ENCODE measurements around the gene THADA.

THADA gene

GRCh38 chr2:43525506-43525905, 70.3 kb downstream of the THADA start:
- Histone ChIP-seq H3K9me3 (ENCODE audit: control insufficient read depth in 2 of 2, low read length in 2 of 2) (no peaks in the 10 kb centered on the region), H3K36me3 (ENCODE audit: control insufficient read depth in 2 of 2, insufficient read depth in 2 of 2, low read length in 2 of 2) (peaks cover 0 to 7% of the 10 kb centered on the region in 2 donors), H3K27me3 (ENCODE audit: control insufficient read depth in 2 of 2, insufficient read depth in 2 of 2, low read length in 2 of 2) (no peaks in the 10 kb centered on the region), H3K4me3 (ENCODE audit: low read length in 2 of 2) (no peak overlapping the region), H3K9ac (ENCODE audit: low read depth in 1 of 2, low read length in 2 of 2) (no peak overlapping the region), H3K27ac (ENCODE audit: low read depth in 2 of 2, low read length in 2 of 2) (peak overlapping the region in 1 of 2 donors; percentile 13), H3K4me1 (ENCODE audit: control insufficient read depth in 2 of 2, insufficient read depth in 2 of 2, low read length in 2 of 2) (peaks cover 0 to 4% of the 10 kb centered on the region in 2 donors)

GRCh38 chr2:43524177-43524965, 71.5 kb downstream of the THADA start:
- Histone ChIP-seq H3K27me3 (ENCODE audit: control insufficient read depth in 2 of 2, insufficient read depth in 2 of 2, low read length in 2 of 2) (no peaks in the 10 kb centered on the region), H3K27ac (ENCODE audit: low read depth in 2 of 2, low read length in 2 of 2) (peak overlapping the region; percentile 13 to 23), H3K36me3 (ENCODE audit: control insufficient read depth in 2 of 2, insufficient read depth in 2 of 2, low read length in 2 of 2) (peaks cover 0 to 7% of the 10 kb centered on the region in 2 donors), H3K9me3 (ENCODE audit: control insufficient read depth in 2 of 2, low read length in 2 of 2) (no peaks in the 10 kb centered on the region), H3K4me1 (ENCODE audit: control insufficient read depth in 2 of 2, insufficient read depth in 2 of 2, low read length in 2 of 2) (peaks cover 0 to 12% of the 10 kb centered on the region in 2 donors), H3K9ac (ENCODE audit: low read depth in 1 of 2, low read length in 2 of 2) (no peak overlapping the region), H3K4me3 (ENCODE audit: low read length in 2 of 2) (no peak overlapping the region)

- Histone ChIP-seq H3K27me3 (ENCODE audit: control insufficient read depth in 2 of 2, insufficient read depth in 2 of 2, low read length in 2 of 2) (no peaks in the 10 kb centered on the region), H3K9me3 (ENCODE audit: control insufficient read depth in 2 of 2, low read length in 2 of 2) (no peaks in the 10 kb centered on the region), H3K4me3 (ENCODE audit: low read length in 2 of 2) (no peak overlapping the region), H3K27ac (ENCODE audit: low read depth in 2 of 2, low read length in 2 of 2) (no peak overlapping the region), H3K4me1 (ENCODE audit: control insufficient read depth in 2 of 2, insufficient read depth in 2 of 2, low read length in 2 of 2) (peaks cover 0 to 16% of the 10 kb centered on the region in 2 donors), H3K9ac (ENCODE audit: low read depth in 1 of 2, low read length in 2 of 2) (no peak overlapping the region), H3K36me3 (ENCODE audit: control insufficient read depth in 2 of 2, insufficient read depth in 2 of 2, low read length in 2 of 2) (peaks cover 0 to 7% of the 10 kb centered on the region in 2 donors)
Measured at GRCh38 chr2:43522177-43522576, 73.7 kb downstream of the THADA start.

- Histone ChIP-seq H3K4me3 (ENCODE audit: low read length in 2 of 2) (no peak overlapping the region), H3K4me1 (ENCODE audit: control insufficient read depth in 2 of 2, insufficient read depth in 2 of 2, low read length in 2 of 2) (peaks cover 0 to 16% of the 10 kb centered on the region in 2 donors), H3K9me3 (ENCODE audit: control insufficient read depth in 2 of 2, low read length in 2 of 2) (no peaks in the 10 kb centered on the region), H3K27ac (ENCODE audit: low read depth in 2 of 2, low read length in 2 of 2) (no peak overlapping the region), H3K27me3 (ENCODE audit: control insufficient read depth in 2 of 2, insufficient read depth in 2 of 2, low read length in 2 of 2) (no peaks in the 10 kb centered on the region), H3K36me3 (ENCODE audit: control insufficient read depth in 2 of 2, insufficient read depth in 2 of 2, low read length in 2 of 2) (peaks cover 0 to 7% of the 10 kb centered on the region in 2 donors), H3K9ac (ENCODE audit: low read depth in 1 of 2, low read length in 2 of 2) (no peak overlapping the region)
Measured at GRCh38 chr2:43521568-43521967, 74.3 kb downstream of the THADA start.

GRCh38 chr2:43520919-43521318, 74.9 kb downstream of the THADA start:
- Histone ChIP-seq H3K36me3 (ENCODE audit: control insufficient read depth in 2 of 2, insufficient read depth in 2 of 2, low read length in 2 of 2) (peaks cover 0 to 3% of the 10 kb centered on the region in 2 donors), H3K4me1 (ENCODE audit: control insufficient read depth in 2 of 2, insufficient read depth in 2 of 2, low read length in 2 of 2) (peaks cover 0 to 12% of the 10 kb centered on the region in 2 donors), H3K9me3 (ENCODE audit: control insufficient read depth in 2 of 2, low read length in 2 of 2) (no peaks in the 10 kb centered on the region), H3K27me3 (ENCODE audit: control insufficient read depth in 2 of 2, insufficient read depth in 2 of 2, low read length in 2 of 2) (no peaks in the 10 kb centered on the region), H3K4me3 (ENCODE audit: low read length in 2 of 2) (no peak overlapping the region), H3K27ac (ENCODE audit: low read depth in 2 of 2, low read length in 2 of 2) (no peak overlapping the region), H3K9ac (ENCODE audit: low read depth in 1 of 2, low read length in 2 of 2) (no peak overlapping the region)

- no peaks in the 10 kb centered on the region for H3K9me3 ChIP-seq (ENCODE audit: control insufficient read depth in 2 of 2, low read length in 2 of 2)
- H3K4me3 ChIP-seq (ENCODE audit: low read length in 2 of 2): no peak overlapping the region
- H3K36me3 ChIP-seq (ENCODE audit: control insufficient read depth in 2 of 2, insufficient read depth in 2 of 2, low read length in 2 of 2): no peaks in the 10 kb centered on the region
- no peaks in the 10 kb centered on the region for H3K27me3 ChIP-seq (ENCODE audit: control insufficient read depth in 2 of 2, insufficient read depth in 2 of 2, low read length in 2 of 2)
- peak overlapping the region in 1 of 2 donors; percentile 41 for H3K9ac ChIP-seq (ENCODE audit: low read depth in 1 of 2, low read length in 2 of 2)
- H3K27ac ChIP-seq (ENCODE audit: low read depth in 2 of 2, low read length in 2 of 2): peak overlapping the region; percentile 49 to 66
- H3K4me1 ChIP-seq (ENCODE audit: control insufficient read depth in 2 of 2, insufficient read depth in 2 of 2, low read length in 2 of 2): peaks cover 0 to 12% of the 10 kb centered on the region in 2 donors
Measured at GRCh38 chr2:43519643-43520221, 76.1 kb downstream of the THADA start.

GRCh38 chr2:43518718-43519117, 77.1 kb downstream of the THADA start:
- no peaks in the 10 kb centered on the region for H3K9me3 ChIP-seq (ENCODE audit: control insufficient read depth in 2 of 2, low read length in 2 of 2)
- H3K36me3 ChIP-seq (ENCODE audit: control insufficient read depth in 2 of 2, insufficient read depth in 2 of 2, low read length in 2 of 2): no peaks in the 10 kb centered on the region
- H3K9ac ChIP-seq (ENCODE audit: low read depth in 1 of 2, low read length in 2 of 2): no peak overlapping the region
- peak overlapping the region; percentile 19 to 66 for H3K27ac ChIP-seq (ENCODE audit: low read depth in 2 of 2, low read length in 2 of 2)
- peaks cover 0 to 12% of the 10 kb centered on the region in 2 donors for H3K4me1 ChIP-seq (ENCODE audit: control insufficient read depth in 2 of 2, insufficient read depth in 2 of 2, low read length in 2 of 2)
- H3K27me3 ChIP-seq (ENCODE audit: control insufficient read depth in 2 of 2, insufficient read depth in 2 of 2, low read length in 2 of 2): no peaks in the 10 kb centered on the region
- H3K4me3 ChIP-seq (ENCODE audit: low read length in 2 of 2): no peak overlapping the region

GRCh38 chr2:43518181-43518580, 77.7 kb downstream of the THADA start:
- Histone ChIP-seq H3K36me3 (ENCODE audit: control insufficient read depth in 2 of 2, insufficient read depth in 2 of 2, low read length in 2 of 2) (no peaks in the 10 kb centered on the region), H3K27me3 (ENCODE audit: control insufficient read depth in 2 of 2, insufficient read depth in 2 of 2, low read length in 2 of 2) (no peaks in the 10 kb centered on the region), H3K4me1 (ENCODE audit: control insufficient read depth in 2 of 2, insufficient read depth in 2 of 2, low read length in 2 of 2) (peaks cover 0 to 12% of the 10 kb centered on the region in 2 donors), H3K27ac (ENCODE audit: low read depth in 2 of 2, low read length in 2 of 2) (peak overlapping the region in 1 of 2 donors; percentile 19), H3K9ac (ENCODE audit: low read depth in 1 of 2, low read length in 2 of 2) (no peak overlapping the region), H3K4me3 (ENCODE audit: low read length in 2 of 2) (no peak overlapping the region), H3K9me3 (ENCODE audit: control insufficient read depth in 2 of 2, low read length in 2 of 2) (no peaks in the 10 kb centered on the region)

GRCh38 chr2:43515807-43516497, 79.9 kb downstream of the THADA start:
- no peak overlapping the region for H3K27ac ChIP-seq (ENCODE audit: low read depth in 2 of 2, low read length in 2 of 2)
- H3K27me3 ChIP-seq (ENCODE audit: control insufficient read depth in 2 of 2, insufficient read depth in 2 of 2, low read length in 2 of 2): no peaks in the 10 kb centered on the region
- H3K36me3 ChIP-seq (ENCODE audit: control insufficient read depth in 2 of 2, insufficient read depth in 2 of 2, low read length in 2 of 2): peaks cover 0 to 2% of the 10 kb centered on the region in 2 donors
- no peak overlapping the region for H3K9ac ChIP-seq (ENCODE audit: low read depth in 1 of 2, low read length in 2 of 2)
- H3K4me1 ChIP-seq (ENCODE audit: control insufficient read depth in 2 of 2, insufficient read depth in 2 of 2, low read length in 2 of 2): peaks cover 0 to 12% of the 10 kb centered on the region in 2 donors
- no peaks in the 10 kb centered on the region for H3K9me3 ChIP-seq (ENCODE audit: control insufficient read depth in 2 of 2, low read length in 2 of 2)
- H3K4me3 ChIP-seq (ENCODE audit: low read length in 2 of 2): no peak overlapping the region

GRCh38 chr2:43515248-43515647, 80.6 kb downstream of the THADA start:
- Histone ChIP-seq H3K9ac (ENCODE audit: low read depth in 1 of 2, low read length in 2 of 2) (no peak overlapping the region), H3K36me3 (ENCODE audit: control insufficient read depth in 2 of 2, insufficient read depth in 2 of 2, low read length in 2 of 2) (peaks cover 0 to 2% of the 10 kb centered on the region in 2 donors), H3K4me3 (ENCODE audit: low read length in 2 of 2) (no peak overlapping the region), H3K27me3 (ENCODE audit: control insufficient read depth in 2 of 2, insufficient read depth in 2 of 2, low read length in 2 of 2) (no peaks in the 10 kb centered on the region), H3K9me3 (ENCODE audit: control insufficient read depth in 2 of 2, low read length in 2 of 2) (no peaks in the 10 kb centered on the region), H3K27ac (ENCODE audit: low read depth in 2 of 2, low read length in 2 of 2) (no peak overlapping the region), H3K4me1 (ENCODE audit: control insufficient read depth in 2 of 2, insufficient read depth in 2 of 2, low read length in 2 of 2) (peaks cover 0 to 11% of the 10 kb centered on the region in 2 donors)
